ENCODE results near the gene SLC50A1. TPM values are rescaled to one million over a fixed set of nuclear protein-coding genes. Genes with fewer than 3 reads are reported as not detected.

SLC50A1 gene
- total and polyA plus RNA-seq, 2 of the 8 experiments (the other 6 are each of a cell fraction or from before 2014, with no cell fraction given): 36.5 to 90.8 TPM

- WGBS, 2 experiments (ENCODE audit: extremely low coverage in 1 of 2, insufficient coverage in 1 of 2, insufficient read length in 1 of 2, insufficient replicate concordance in 2 of 2, low coverage in 1 of 2, low lambda C conversion rate in 2 of 2, missing lambda C conversion rate in 1 of 2): 84% methylated on average over 4 of the region's 4 CpGs; no CpG with 5 or more reads in 1 of the 2 experiments
- Histone ChIP-seq H2BK15ac (ENCODE audit: low read length) (no peak overlapping the region), H3K9me3 (ENCODE audit: insufficient read depth in 2 of 2, low read depth in 1 of 2, low read length in 1 of 2) (no peaks in the 10 kb centered on the region), H3K27me3 (replicated peaks in 1 of 4; ENCODE audit: control insufficient read depth in 3 of 4, extremely low read depth in 1 of 4, insufficient read depth in 3 of 4, low read length in 3 of 4) (peaks cover 32 to 46% (median 45%) of the 10 kb centered on the region in 4 experiments), H2AFZ (ENCODE audit: low read length) (no peak overlapping the region), H3K36me3 (ENCODE audit: control insufficient read depth in 2 of 4, insufficient read depth in 4 of 4, low read length in 3 of 4) (no peaks in the 10 kb centered on the region), H3K14ac (ENCODE audit: insufficient read length) (no peak overlapping the region), H3K23ac (ENCODE audit: insufficient read length) (no peak overlapping the region), H3K4me3 (ENCODE audit: extremely low read depth in 1 of 4, insufficient read depth in 2 of 4, low read depth in 3 of 4, low read length in 4 of 4) (no peak overlapping the region), H3K4me1 (replicated peaks in 1 of 4; ENCODE audit: control insufficient read depth in 3 of 4, insufficient read depth in 4 of 4, low read length in 3 of 4) (peaks cover 8 to 36% (median 24%) of the 10 kb centered on the region in 4 experiments), H2AK5ac (ENCODE audit: low read depth, low read length) (no peak overlapping the region), H4K8ac (ENCODE audit: extremely low read depth, insufficient read depth, low read length) (no peak overlapping the region), H3K79me2 (ENCODE audit: control insufficient read depth in 1 of 2, insufficient read depth in 2 of 2, low read length in 2 of 2) (no peaks in the 10 kb centered on the region), H2BK5ac (ENCODE audit: low read depth, low read length) (no peak overlapping the region), H3K56ac (replicated peaks; ENCODE audit: insufficient read length, low read depth, low read length) (no peak overlapping the region), H4K91ac (replicated peaks; ENCODE audit: insufficient read length, low read length) (no peak overlapping the region), H3K27ac (ENCODE audit: low read depth, low read length) (no peak overlapping the region), H3K4ac (replicated peaks; ENCODE audit: insufficient read length, low read depth, low read length) (no peak overlapping the region), H4K20me1 (replicated peaks in 1 of 2; ENCODE audit: control insufficient read depth in 1 of 2, insufficient read depth in 2 of 2, low read length in 2 of 2) (no peaks in the 10 kb centered on the region), H2BK120ac (replicated peaks; ENCODE audit: low read depth, low read length) (no peak overlapping the region), H2BK12ac (ENCODE audit: low read depth, low read length) (no peak overlapping the region), H2BK20ac (ENCODE audit: low read length) (no peak overlapping the region), H3K18ac (ENCODE audit: extremely low read depth, low read length) (no peak overlapping the region), H4K5ac (ENCODE audit: insufficient read length, low read depth, low read length) (no peak overlapping the region), H3K9ac (replicated peaks in 1 of 4; ENCODE audit: extremely low read depth in 1 of 4, low read depth in 3 of 4, low read length in 3 of 4) (no peak overlapping the region), H3K23me2 (ENCODE audit: low read depth, low read length) (peaks cover 23% of the 10 kb centered on the region), H3K4me2 (ENCODE audit: insufficient read depth in 1 of 2, low read depth in 2 of 2, low read length in 2 of 2) (no peak overlapping the region), H3K79me1 (ENCODE audit: low read depth, low read length) (no peaks in the 10 kb centered on the region)
- FAIRE-seq (no peak), DNase-seq (ENCODE audit: low read depth in 1 of 2, low spot score in 2 of 2) (no peak)
- ChIA-PET CTCF (ENCODE audit: partially characterized antibody) (interaction anchor here (0.6 to 4.8 kb wide), 4 partner anchors 32 to 484 kb away, joined by 3 to 66 read pairs (median 15); partner anchors contain the start of gene KRTCAP2), POLR2A (ENCODE audit: partially characterized antibody) (interaction anchor here (0.6 to 1.7 kb wide), 2 partner anchors 11 to 816 kb away, joined by 3 to 6 read pairs; no protein-coding TSS in a partner anchor)
- TF ChIP-seq NRF1 (IDR thresholded peaks at IDR 0.05; ENCODE audit: low read depth, low read length) (no peak), CHD2 (IDR thresholded peaks at IDR 0.05; ENCODE audit: low read length) (no peak), GTF2F1 (IDR thresholded peaks at IDR 0.05; ENCODE audit: borderline replicate concordance, low read depth, low read length) (no peak), FOSL1 (IDR thresholded peaks at IDR 0.05; ENCODE audit: insufficient read depth, low read depth, low read length) (no peak), SP4 (IDR thresholded peaks at IDR 0.05; ENCODE audit: low read length) (no peak), MAFK (IDR thresholded peaks at IDR 0.05; ENCODE audit: low read depth, low read length) (no peak), KDM5A (IDR thresholded peaks at IDR 0.05; ENCODE audit: low read length) (no peak), TAF7 (optimal IDR thresholded peaks at IDR 0.05; ENCODE audit: borderline replicate concordance, low read depth, low read length) (no peak), CEBPB (IDR thresholded peaks at IDR 0.05; ENCODE audit: low read depth, low read length) (no peak), RXRA (IDR thresholded peaks at IDR 0.05; ENCODE audit: insufficient read depth, low read depth, low read length) (no peak), GABPA (IDR thresholded peaks at IDR 0.05; ENCODE audit: borderline replicate concordance, insufficient read depth, low read length) (no peak), RBBP5 (IDR thresholded peaks at IDR 0.05; ENCODE audit: borderline replicate concordance, low read depth, low read length) (no peak), SRF (IDR thresholded peaks at IDR 0.05; ENCODE audit: low read depth, low read length) (no peak), POU5F1 (IDR thresholded peaks at IDR 0.05; ENCODE audit: low read depth, low read length) (no peak)
Observed at GRCh38 chr1:155123801-155124200, 11.9 kb upstream of the SLC50A1 start.
